Thyroid gland (tissue), 4 donors: ENCODE results near the gene IGFBP3. TPM values are rescaled to one million over a fixed set of nuclear protein-coding genes. Genes with fewer than 3 reads are reported as not detected.
A peak's percentile ranks its signal among the peaks of the same experiment; 100 is the strongest.

Source experiments
- DNase-seq, 2 donors: peaks; one replicate each; pipeline ENCODE4 v3.0.0-alpha.2; 2019
- H3K27ac ChIP-seq, 3 donors: fragments of 200-600 bp; sonication (generic); 1 replicate in 2 of 3; 2 replicates in 1 of 3; pipeline ENCODE4 v1.5.1; 2016 to 2019; ENCODE audit warnings: mild to moderate bottlenecking in 1 of 3, moderate library complexity in 1 of 3
- H3K27me3 ChIP-seq: fragments of 200-600 bp; sonication (generic); one replicate; pipeline ENCODE4 v1.5.1; 2019
- H3K36me3 ChIP-seq, 2 donors: fragments of 200-600 bp; sonication (generic); one replicate each; pipeline ENCODE4 v1.5.1; 2016 to 2019
- H3K4me1 ChIP-seq, 2 donors: fragments of 200-600 bp; sonication (generic); one replicate each; pipeline ENCODE4 v1.5.1; 2017 to 2019
- H3K4me3 ChIP-seq, 3 donors: fragments of 200-600 bp; sonication (generic); replicated peaks in 1 of 3; 1 replicate in 2 of 3; 2 replicates in 1 of 3; pipeline ENCODE4 v1.5.1; 2016; ENCODE audit warnings: mild to moderate bottlenecking in 1 of 3
- H3K9me3 ChIP-seq: fragments of 200-600 bp; sonication (generic); one replicate; pipeline ENCODE4 v1.5.1; 2017
- CTCF ChIP-seq, 6 experiments: fragments of 200-600 bp in 3 of 6; fragments of 450-650 bp in 3 of 6; sonication (generic) in 3 of 6; IDR thresholded peaks; one replicate each; pipeline ENCODE4 v1.5.1; 2016 to 2019; ENCODE audit warnings: antibody characterized with exemption in 6 of 6, mild to moderate bottlenecking in 2 of 6, inconsistent platforms in 1 of 6, moderate library complexity in 1 of 6
- POLR2A ChIP-seq, 2 donors: fragments of 450-650 bp; IDR thresholded peaks; one replicate each; pipeline ENCODE4 v1.6.1; 2017; ENCODE audit warnings: antibody characterized with exemption in 2 of 2, mild to moderate bottlenecking in 2 of 2, moderate library complexity in 1 of 2
- WGBS, 2 donors: methylation state at CpG; one replicate each; pipeline ENCODE4 v1.1.5; 2017; 5-methylcytosine and 5-hydroxymethylcytosine counted together
- intact Hi-C: fragments of 100-400 bp; cut with DNase I; formaldehyde crosslinking; loops from one replicate; pipeline ENCODE4 v1.15.1; 2023
- total RNA-seq, 4 donors: library from RNA; depleted of rRNA; stranded (reverse); fragments of >200 nt; gene quantifications; one replicate each; pipeline ENCODE4 v1.2.3, GENCODE V29; 2016

The IGFBP3 gene
- total RNA-seq, 4 donors from 2014 or later: 37.9 to 95.1 (median 58.7) TPM

GRCh38 chr7:45876519-45876918 is 44.6 kb downstream of the IGFBP3 start:
- intact Hi-C loops: no loop called here

GRCh38 chr7:45874408-45875131 is 46.5 kb downstream of the IGFBP3 start:
- Histone ChIP-seq H3K27me3 (no peaks in the 10 kb centered on the region), H3K36me3 (no peaks in the 10 kb centered on the region), H3K4me1 (no peaks in the 10 kb centered on the region), H3K27ac (no peak overlapping the region), H3K4me3 (no peak overlapping the region), H3K9me3 (no peaks in the 10 kb centered on the region)
- WGBS, 2 donors: 90 to 97% methylated on average over 7 to 8 of the region's 8 CpGs
- intact Hi-C loops: no loop called here
- DNase-seq: no peak
- no peak for TF ChIP-seq POLR2A (IDR thresholded peaks at IDR 0.05)
- TF ChIP-seq CTCF (IDR thresholded peaks at IDR 0.05): no peak

More at GRCh38 chr7:45876519-45876918, 44.6 kb downstream of the IGFBP3 start:
- Histone ChIP-seq H3K4me3 (no peak overlapping the region), H3K36me3 (no peaks in the 10 kb centered on the region), H3K9me3 (no peaks in the 10 kb centered on the region), H3K4me1 (no peaks in the 10 kb centered on the region), H3K27ac (no peak overlapping the region), H3K27me3 (no peaks in the 10 kb centered on the region)
- TF ChIP-seq POLR2A (IDR thresholded peaks at IDR 0.05): no peak
- no peak for TF ChIP-seq CTCF (IDR thresholded peaks at IDR 0.05)
- no peak for DNase-seq
- WGBS, 2 donors: 96% methylated on average over 2 of the region's 2 CpGs; no CpG with 5 or more reads in 1 of the 2 donors

GRCh38 chr7:45873355-45873754 is 47.7 kb downstream of the IGFBP3 start:
- Histone ChIP-seq H3K27me3 (no peaks in the 10 kb centered on the region), H3K4me1 (no peaks in the 10 kb centered on the region), H3K36me3 (no peaks in the 10 kb centered on the region), H3K9me3 (no peaks in the 10 kb centered on the region), H3K27ac (no peak overlapping the region), H3K4me3 (no peak overlapping the region)
- DNase-seq: no peak
- intact Hi-C loops: no loop called here
- no peak for TF ChIP-seq POLR2A (IDR thresholded peaks at IDR 0.05)
- no peak for TF ChIP-seq CTCF (IDR thresholded peaks at IDR 0.05)
- WGBS, 2 donors: 76 to 77% methylated on average over 6 of the region's 6 CpGs

- no peak for TF ChIP-seq POLR2A (IDR thresholded peaks at IDR 0.05)
- TF ChIP-seq CTCF (IDR thresholded peaks at IDR 0.05): no peak
- no peaks in the 10 kb centered on the region for H3K4me1 ChIP-seq
- H3K9me3 ChIP-seq: no peaks in the 10 kb centered on the region
- DNase-seq: no peak
- no peaks in the 10 kb centered on the region for H3K27me3 ChIP-seq
- 90 to 91% methylated on average over 7 of the region's 7 CpGs for WGBS, 2 donors
- no peaks in the 10 kb centered on the region for H3K36me3 ChIP-seq
- H3K27ac ChIP-seq: no peak within 1 kb of the TSS
- intact Hi-C loops: no loop called here
- H3K4me3 ChIP-seq: no peak within 1 kb of the TSS
Measured at GRCh38 chr7:45873035-45873354, 48.1 kb downstream of the IGFBP3 start, which contains the start of gene CCDC201. TSS of gene CCDC201 (minus strand) at chr7:45873082. CDS start at chr7:45873007, 75 bp downstream.

- WGBS, 2 donors: 54 to 80% methylated on average over 6 to 9 of the region's 10 CpGs
- TF ChIP-seq CTCF (IDR thresholded peaks at IDR 0.05): peak in 1 of 6 experiments; percentile 29
- TF ChIP-seq POLR2A (IDR thresholded peaks at IDR 0.05): no peak
- Histone ChIP-seq H3K9me3 (no peaks in the 10 kb centered on the region), H3K27me3 (no peaks in the 10 kb centered on the region), H3K4me1 (no peaks in the 10 kb centered on the region), H3K27ac (no peak overlapping the region), H3K4me3 (no peak overlapping the region), H3K36me3 (no peaks in the 10 kb centered on the region)
- no peak for DNase-seq
- intact Hi-C loops: no loop called here
Measured at GRCh38 chr7:45872116-45873034, 48.7 kb downstream of the IGFBP3 start.
